Panc1 (cell line): ENCODE results near the gene RHOT2.

ENCODE experiments used
- TF ChIP-seq, protein P1 (sequence below), 2 experiments: IDR thresholded peaks; 2 replicates each; pipeline ENCODE4 v1.6.1; 2011 to 2012; ENCODE audit warnings: low read depth in 2 of 2, control low read depth in 1 of 2, low read length in 1 of 2, mild to moderate bottlenecking in 1 of 2, moderate library complexity in 1 of 2; ENCODE audit not compliant: insufficient read depth in 1 of 2
- TF ChIP-seq, protein P2 (sequence below): fragments of 450-650 bp; IDR thresholded peaks from 2 replicates; pipeline ENCODE4 v1.5.1; 2017; ENCODE audit warnings: mild to moderate bottlenecking

DNA sequence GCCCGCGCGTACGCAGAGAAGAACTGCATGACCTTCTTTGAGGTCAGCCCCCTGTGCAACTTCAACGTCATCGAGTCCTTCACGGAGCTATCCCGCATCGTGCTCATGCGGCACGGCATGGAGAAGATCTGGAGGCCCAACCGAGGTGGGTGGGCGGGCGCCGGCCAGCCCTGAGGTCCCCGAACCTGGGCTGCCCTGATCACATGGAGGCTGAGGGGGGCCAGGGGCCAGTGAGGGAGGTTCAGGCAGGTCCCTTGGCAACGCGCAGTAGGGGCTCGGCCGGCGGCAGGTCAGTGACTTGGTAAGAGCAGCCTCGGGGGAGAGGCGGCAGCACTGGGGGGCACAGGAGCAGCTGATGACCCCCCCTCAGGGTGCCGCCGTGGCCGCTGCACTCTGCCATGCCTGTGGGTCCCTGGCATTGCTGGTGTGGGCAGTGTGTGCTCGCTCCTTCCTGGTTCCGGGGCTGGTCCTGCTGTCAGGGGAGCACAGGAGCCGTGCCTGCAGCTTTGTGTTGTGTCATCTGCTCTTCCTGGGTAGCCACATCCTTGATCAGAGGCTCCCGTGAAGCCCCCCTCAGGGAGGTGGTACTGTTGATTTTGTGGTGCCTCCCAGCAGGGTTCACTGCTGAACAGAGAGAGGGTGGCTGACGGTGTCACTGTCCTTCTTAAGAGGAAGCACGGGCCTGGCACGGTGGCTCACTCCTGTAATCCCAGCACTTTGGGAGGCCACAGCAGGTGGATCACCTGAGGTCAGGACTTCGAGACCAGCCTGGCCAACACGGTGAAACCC lies 41.8 kb upstream of the RHOT2 start:
- TF ChIP-seq, protein P1, sequence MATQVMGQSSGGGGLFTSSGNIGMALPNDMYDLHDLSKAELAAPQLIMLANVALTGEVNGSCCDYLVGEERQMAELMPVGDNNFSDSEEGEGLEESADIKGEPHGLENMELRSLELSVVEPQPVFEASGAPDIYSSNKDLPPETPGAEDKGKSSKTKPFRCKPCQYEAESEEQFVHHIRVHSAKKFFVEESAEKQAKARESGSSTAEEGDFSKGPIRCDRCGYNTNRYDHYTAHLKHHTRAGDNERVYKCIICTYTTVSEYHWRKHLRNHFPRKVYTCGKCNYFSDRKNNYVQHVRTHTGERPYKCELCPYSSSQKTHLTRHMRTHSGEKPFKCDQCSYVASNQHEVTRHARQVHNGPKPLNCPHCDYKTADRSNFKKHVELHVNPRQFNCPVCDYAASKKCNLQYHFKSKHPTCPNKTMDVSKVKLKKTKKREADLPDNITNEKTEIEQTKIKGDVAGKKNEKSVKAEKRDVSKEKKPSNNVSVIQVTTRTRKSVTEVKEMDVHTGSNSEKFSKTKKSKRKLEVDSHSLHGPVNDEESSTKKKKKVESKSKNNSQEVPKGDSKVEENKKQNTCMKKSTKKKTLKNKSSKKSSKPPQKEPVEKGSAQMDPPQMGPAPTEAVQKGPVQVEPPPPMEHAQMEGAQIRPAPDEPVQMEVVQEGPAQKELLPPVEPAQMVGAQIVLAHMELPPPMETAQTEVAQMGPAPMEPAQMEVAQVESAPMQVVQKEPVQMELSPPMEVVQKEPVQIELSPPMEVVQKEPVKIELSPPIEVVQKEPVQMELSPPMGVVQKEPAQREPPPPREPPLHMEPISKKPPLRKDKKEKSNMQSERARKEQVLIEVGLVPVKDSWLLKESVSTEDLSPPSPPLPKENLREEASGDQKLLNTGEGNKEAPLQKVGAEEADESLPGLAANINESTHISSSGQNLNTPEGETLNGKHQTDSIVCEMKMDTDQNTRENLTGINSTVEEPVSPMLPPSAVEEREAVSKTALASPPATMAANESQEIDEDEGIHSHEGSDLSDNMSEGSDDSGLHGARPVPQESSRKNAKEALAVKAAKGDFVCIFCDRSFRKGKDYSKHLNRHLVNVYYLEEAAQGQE (IDR thresholded peaks at IDR 0.05; ENCODE audit: insufficient read depth in 1 of 2, low read depth in 2 of 2, low read length in 1 of 2), result no peak
- TF ChIP-seq, protein P2, sequence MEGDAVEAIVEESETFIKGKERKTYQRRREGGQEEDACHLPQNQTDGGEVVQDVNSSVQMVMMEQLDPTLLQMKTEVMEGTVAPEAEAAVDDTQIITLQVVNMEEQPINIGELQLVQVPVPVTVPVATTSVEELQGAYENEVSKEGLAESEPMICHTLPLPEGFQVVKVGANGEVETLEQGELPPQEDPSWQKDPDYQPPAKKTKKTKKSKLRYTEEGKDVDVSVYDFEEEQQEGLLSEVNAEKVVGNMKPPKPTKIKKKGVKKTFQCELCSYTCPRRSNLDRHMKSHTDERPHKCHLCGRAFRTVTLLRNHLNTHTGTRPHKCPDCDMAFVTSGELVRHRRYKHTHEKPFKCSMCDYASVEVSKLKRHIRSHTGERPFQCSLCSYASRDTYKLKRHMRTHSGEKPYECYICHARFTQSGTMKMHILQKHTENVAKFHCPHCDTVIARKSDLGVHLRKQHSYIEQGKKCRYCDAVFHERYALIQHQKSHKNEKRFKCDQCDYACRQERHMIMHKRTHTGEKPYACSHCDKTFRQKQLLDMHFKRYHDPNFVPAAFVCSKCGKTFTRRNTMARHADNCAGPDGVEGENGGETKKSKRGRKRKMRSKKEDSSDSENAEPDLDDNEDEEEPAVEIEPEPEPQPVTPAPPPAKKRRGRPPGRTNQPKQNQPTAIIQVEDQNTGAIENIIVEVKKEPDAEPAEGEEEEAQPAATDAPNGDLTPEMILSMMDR, result no peak
